Mesenteric fat pad (tissue), 1 donor: ENCODE results near the gene MMP14. TPM values are rescaled to one million over a fixed set of nuclear protein-coding genes. Genes with fewer than 3 reads are reported as not detected.
"Not testable (repeated sequence)": the region's sequence is repeated elsewhere in the genome, so short reads cannot be mapped to it uniquely, and the experiment has no call there.

Experiments used
- DNase-seq: peaks from one replicate; pipeline ENCODE4 v3.0.0-alpha.2; 2020; ENCODE audit warnings: low spot score
- total RNA-seq: library from RNA; stranded (reverse); fragmentation: NEBNext Ultra II Directional; extraction: Animal tissue kit (Norgen Biotek cat#: 25700); gene quantifications from one replicate; pipeline ENCODE4 v1.2.1, GENCODE V29; 2021
- donor health status: DM: yes; HTN: yes; CAD: no.

The MMP14 gene
- total RNA-seq, 1 donor from 2014 or later, result 273 TPM

- no peak for DNase-seq
Measured at GRCh38 chr14:22856428-22856827, 20.0 kb downstream of the MMP14 start.

GRCh38 chr14:22860377-22860776 is 24.0 kb downstream of the MMP14 start:
- not testable (repeated sequence) for DNase-seq

DNA sequence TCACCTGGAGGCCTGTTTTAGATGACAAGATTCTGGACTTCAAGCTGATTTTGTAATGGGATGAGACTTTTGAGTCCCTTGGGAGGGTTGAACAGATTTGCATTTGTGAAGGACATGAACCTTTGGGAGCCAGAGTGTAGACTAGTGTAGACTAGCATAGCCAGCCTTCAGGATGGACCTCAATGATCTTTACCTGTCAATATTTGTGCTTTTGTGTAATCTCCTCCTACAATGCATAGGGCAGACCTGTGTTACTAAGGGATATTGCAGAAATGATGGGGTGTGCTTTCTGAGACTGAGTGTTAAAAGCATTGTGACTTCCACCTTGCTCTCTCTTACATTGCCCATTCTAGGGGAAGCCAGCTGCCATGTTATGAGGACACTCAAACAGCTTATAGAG is 25.3 kb downstream of the MMP14 start:
- DNase-seq, result no peak

DNA sequence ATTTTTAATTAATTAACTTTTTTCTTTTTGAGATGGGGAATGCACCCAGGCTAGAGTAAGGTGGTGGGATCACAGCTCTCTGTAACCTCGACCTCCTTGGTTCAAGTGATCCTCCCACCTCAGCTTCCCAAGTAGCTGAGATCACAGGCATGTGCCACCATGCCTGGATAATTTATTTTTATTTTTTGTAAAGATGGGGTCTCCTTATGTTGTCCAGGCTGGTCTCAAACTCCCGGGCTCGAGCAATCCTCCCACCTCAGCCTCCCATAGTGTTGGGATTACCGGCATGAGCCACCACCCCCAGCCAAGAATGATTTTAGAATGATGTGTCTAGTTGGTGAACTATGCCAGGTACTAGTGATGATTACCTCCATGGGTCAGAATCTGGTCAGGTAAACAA is 28.6 kb downstream of the MMP14 start:
- DNase-seq, result no peak

- DNase-seq, result no peak
Measured at GRCh38 chr14:22865424-22866405, 29.3 kb downstream of the MMP14 start.

DNA sequence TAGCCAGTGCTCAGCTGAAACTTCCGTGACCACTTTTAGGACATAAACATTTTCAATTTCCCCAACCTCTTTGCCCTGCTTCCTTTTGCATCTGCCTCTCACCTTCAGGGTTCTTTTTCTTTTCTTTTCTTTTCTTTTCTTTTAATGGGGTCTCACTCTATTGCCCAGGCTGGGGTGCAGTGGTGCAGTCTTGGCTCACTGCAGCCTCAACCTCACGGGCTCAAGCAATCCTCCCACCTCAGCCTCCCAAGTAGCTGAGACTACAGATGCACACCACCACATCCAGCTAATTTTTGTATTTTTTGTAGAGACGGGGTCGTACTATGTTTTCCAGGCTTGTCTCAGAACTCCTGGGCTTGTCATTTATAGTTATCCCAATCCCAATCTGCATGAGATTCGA is 30.5 kb downstream of the MMP14 start:
- no peak for DNase-seq

- DNase-seq, result no peak
Measured at GRCh38 chr14:22870811-22871223, 34.4 kb downstream of the MMP14 start.

GRCh38 chr14:22871224-22872032 is 35.0 kb downstream of the MMP14 start, which contains the start of gene LRP10:
LRP10 (plus strand) TSS chr14:22871740; CDS start chr14:22872304, 564 bp downstream.
- peak; percentile 97 for DNase-seq

GRCh38 chr14:22872033-22872832 is 35.8 kb downstream of the MMP14 start:
- peak; percentile 92 for DNase-seq

DNA sequence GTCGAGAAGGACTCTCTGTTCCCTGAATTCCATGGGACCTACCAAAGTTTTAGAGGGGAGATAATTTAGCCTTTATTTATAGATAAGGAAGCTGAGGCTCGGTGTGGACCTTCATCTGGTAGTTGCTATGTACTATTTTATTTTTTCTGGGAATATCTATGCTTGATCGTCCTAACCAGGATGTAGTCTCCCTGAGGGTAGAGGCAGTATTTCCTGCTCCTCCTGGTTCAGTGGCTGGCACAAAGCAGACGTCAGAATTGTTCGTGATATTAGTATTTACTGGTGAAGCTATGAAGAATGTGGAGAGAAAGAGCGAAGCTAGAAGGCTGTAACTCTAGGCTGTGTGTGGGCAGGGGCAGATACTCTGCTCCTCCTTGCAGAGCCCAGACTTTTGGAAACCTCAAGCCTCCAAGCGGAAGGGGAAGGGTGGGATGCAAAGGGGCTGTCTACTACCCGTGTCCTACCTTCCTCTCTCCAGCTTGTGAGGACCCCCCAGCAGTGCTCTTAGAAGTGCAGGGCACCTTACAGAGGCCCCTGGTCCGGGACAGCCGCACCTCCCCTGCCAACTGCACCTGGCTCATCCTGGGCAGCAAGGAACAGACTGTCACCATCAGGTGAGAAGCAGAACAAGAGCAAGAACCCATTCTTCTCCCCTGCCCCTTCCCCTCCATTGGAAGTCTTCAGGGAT is 36.6 kb downstream of the MMP14 start:
- DNase-seq, result no peak

DNA sequence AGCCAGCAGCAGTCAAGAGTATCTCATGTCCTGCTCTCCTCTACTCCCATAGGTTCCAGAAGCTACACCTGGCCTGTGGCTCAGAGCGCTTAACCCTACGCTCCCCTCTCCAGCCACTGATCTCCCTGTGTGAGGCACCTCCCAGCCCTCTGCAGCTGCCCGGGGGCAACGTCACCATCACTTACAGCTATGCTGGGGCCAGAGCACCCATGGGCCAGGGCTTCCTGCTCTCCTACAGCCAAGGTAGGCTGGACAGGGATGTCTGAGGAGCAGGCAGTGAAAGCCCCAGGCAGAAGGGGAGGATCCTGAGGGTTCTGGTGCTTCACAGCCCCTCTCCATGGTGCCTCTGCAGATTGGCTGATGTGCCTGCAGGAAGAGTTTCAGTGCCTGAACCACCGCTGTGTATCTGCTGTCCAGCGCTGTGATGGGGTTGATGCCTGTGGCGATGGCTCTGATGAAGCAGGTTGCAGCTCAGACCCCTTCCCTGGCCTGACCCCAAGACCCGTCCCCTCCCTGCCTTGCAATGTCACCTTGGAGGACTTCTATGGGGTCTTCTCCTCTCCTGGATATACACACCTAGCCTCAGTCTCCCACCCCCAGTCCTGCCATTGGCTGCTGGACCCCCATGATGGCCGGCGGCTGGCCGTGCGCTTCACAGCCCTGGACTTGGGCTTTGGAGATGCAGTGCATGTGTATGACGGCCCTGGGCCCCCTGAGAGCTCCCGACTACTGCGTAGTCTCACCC is 38.8 kb downstream of the MMP14 start:
- DNase-seq, result no peak

DNA sequence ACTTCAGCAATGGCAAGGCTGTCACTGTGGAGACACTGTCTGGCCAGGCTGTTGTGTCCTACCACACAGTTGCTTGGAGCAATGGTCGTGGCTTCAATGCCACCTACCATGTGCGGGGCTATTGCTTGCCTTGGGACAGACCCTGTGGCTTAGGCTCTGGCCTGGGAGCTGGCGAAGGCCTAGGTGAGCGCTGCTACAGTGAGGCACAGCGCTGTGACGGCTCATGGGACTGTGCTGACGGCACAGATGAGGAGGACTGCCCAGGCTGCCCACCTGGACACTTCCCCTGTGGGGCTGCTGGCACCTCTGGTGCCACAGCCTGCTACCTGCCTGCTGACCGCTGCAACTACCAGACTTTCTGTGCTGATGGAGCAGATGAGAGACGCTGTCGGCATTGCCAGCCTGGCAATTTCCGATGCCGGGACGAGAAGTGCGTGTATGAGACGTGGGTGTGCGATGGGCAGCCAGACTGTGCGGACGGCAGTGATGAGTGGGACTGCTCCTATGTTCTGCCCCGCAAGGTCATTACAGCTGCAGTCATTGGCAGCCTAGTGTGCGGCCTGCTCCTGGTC is 39.4 kb downstream of the MMP14 start:
- no peak for DNase-seq

GRCh38 chr14:22877000-22877501 is 40.7 kb downstream of the MMP14 start:
- no peak for DNase-seq

DNA sequence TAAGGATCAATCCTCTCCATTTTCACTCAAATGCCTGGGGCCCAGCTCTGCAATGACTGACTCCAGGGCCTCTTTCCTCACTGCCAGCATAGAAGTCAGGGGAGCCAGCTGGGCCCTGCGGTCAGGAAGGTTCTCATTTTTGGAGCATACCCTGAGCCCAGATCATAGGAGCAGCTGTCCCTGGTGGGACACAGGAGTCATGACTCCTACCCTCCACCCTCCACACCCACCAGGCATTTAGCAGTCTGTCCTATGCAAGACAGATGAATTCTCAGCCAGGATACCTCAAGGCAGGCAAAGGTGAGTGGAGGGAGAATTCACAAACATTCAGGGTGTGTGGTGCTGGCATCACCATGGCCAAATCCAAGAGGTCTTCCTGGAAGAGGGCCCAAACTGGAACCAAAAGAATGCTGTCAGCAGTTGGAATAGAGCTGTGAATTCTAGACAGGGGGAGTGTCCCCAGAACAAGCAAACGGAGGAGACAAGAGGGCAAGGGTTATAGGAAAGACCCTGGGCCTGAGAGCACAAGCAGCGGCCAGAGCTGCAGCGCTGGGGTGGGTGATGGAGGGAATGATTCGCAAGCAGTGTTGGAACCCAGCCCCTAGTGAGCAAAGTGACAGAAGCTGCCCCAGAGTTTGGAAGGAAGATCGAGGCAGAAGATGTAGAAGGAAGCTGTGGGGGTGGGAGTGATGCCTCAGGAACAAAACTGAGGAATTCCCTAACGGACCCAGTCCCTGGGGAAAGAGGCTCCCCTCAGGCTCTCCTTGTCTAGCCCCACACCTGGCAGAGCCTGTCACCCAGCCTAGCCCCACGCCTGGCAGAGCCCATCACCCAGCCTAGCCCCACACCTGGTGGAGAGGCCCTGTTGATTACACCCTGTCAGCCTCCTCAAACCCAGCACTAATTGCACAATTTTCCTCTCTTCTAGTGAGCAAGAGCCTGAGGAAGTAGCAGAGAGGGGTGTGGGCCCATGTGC is 42.2 kb downstream of the MMP14 start:
- DNase-seq, result no peak

- no peak for DNase-seq
Measured at GRCh38 chr14:22882064-22882463, 45.7 kb downstream of the MMP14 start.

- DNase-seq, result no peak
Measured at GRCh38 chr14:22882529-22883172, 46.3 kb downstream of the MMP14 start.

DNA sequence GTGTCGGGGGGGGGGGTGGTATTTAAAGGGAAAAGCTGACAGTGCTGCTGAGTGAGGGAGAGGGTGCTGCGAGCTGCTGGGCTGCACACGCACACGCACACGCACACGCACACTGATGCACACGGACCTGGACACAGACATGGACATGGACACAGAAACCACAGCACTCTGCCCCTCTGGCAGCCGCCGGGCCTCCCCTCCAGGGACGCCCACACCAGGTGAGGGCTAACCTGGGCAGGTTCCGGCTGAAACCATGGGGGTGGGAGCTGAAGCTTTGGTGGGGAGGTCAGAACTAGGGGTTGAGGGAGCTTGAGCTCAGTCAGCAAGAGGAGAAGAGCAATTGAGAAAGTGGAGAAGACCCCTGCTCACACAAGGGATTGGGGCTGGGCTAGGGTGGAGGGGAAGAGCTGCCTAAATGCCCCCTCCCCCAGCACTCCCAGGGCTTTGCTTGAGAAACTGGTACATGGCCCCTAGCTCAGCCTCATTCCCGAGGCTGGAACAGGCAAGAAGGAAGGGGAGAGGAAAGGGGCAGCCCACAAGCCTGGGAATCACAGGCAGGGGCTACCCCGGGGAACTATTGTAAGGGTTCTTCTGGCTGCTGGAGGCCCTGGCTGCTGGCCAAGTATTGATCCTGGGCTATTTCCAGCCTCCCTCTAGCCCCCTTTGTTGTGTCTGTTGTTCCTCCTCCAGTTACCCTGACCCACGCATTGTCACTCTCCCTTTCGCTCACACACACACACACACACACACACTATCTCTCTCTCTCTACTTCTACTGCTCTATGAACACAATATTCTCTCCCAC is 47.0 kb downstream of the MMP14 start, which contains the start of gene REM2:
TSS of gene REM2 (plus strand) at position 50 of the 804 bp plus-strand sequence. CDS start at position 116, 66 bp downstream.
- DNase-seq, result no peak
